ENCODE results near the gene HENMT1. TPM values are rescaled to one million over a fixed set of nuclear protein-coding genes. Genes with fewer than 3 reads are reported as not detected.
"Not testable (repeated sequence)": the region's sequence is repeated elsewhere in the genome, so short reads cannot be mapped to it uniquely, and the experiment has no call there.

HENMT1 gene
- total RNA-seq, 1 donor from 2014 or later: 0.98 TPM

DNA sequence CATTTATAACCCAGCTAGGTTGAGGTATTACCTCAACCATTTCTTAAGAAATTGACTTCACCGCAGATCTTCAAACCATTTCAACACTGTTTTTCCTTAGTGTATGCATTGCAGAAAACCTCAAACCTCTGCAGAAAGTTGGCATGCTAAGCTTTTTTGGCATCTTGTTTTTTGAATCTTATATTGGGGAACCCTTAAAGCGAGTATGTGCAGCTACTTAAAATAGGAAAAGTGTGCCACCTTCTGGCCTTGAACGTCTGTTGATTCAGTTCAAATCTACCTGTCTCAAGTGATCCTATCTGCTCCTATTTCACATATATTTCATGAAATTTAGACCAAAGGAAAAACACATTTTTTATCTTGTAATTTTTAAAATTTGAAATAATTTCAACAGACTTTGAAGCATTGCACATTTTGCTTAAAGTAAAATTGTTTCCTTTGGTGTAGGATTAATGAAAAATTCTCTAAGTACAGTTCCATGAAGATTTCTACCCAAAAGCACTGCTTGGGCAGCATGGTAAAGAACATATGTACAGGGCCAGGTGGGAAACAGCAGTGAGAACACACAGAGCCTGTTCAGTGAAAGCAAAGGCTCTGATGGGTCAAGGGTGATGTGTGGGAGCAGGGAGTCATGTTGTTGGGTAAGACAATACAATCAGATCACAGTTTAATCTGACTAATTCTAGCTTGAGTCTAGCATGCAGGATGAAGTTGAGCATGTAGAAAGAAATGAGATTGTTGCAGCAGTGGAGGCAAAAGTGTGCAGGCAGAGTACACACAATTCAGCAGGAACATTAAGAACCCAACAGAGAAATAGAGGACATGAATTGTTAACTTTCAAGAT, 17.2 kb downstream of the HENMT1 start:
- H3K4me3 ChIP-seq: no peak overlapping the region
- H3K27me3 ChIP-seq: no peaks in the 10 kb centered on the region
- H3K27ac ChIP-seq: no peak overlapping the region
- no peaks in the 10 kb centered on the region for H3K9me3 ChIP-seq
- intact Hi-C loops (cut with DNase I): loop anchor here (2.0 kb wide), 1 partner anchor 131 kb away; no protein-coding TSS in a partner anchor
- TF ChIP-seq CTCF (IDR thresholded peaks at IDR 0.05): peak; percentile 49 to 70 (median 57)
- no peak for TF ChIP-seq POLR2A (IDR thresholded peaks at IDR 0.05)
- no peak for TF ChIP-seq POLR2AphosphoS5 (IDR thresholded peaks at IDR 0.05; ENCODE audit: insufficient read depth in 1 of 2, low read depth in 1 of 2)
- H3K4me1 ChIP-seq: peaks cover 15% of the 10 kb centered on the region
- H3K36me3 ChIP-seq: no peaks in the 10 kb centered on the region
- no peak for DNase-seq (ENCODE audit: extremely low spot score in 2 of 2)

- DNase-seq (ENCODE audit: extremely low spot score in 2 of 2); intact Hi-C loops (cut with DNase I); H3K4me3 ChIP-seq: not testable (repeated sequence)
Observed at GRCh38 chr1:108640863-108641262, 20.0 kb downstream of the HENMT1 start.

DNA sequence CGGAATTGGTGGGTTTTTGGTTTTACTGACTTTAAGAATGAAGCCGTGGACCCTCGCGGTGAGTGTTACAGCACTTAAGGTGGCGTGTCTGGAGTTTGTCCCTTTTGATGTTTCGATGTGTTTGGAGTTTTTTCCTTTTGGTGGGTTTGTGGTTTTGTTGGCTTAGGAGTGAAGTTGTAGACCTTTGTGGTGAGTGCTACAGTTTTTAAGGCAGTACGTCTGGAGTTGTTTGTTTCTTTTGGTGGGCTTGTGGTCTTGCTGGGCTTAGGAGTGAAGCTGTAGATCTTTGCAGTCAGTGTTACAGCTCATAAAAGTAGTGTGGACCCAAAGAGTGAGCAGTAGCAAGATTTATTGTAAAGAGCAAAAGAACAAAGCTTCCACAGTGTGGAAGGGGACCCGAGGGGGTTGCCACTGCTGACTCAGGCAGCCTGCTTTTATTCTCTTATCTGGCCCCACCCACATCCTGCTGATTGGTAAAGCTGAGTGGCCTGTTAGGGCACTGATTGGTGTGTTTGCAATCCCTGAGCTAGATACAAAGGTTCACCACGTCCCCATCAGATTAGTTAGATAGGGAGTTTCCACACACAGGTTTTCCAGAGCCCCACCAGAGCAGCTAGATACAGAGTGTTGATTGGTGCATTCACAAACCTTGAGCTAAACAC, 20.9 kb downstream of the HENMT1 start:
- peaks cover 0 to 8% of the 10 kb centered on the region in 2 donors for H3K36me3 ChIP-seq
- no peak for TF ChIP-seq CTCF (IDR thresholded peaks at IDR 0.05)
- no peak for TF ChIP-seq POLR2A (IDR thresholded peaks at IDR 0.05)
- no peak for TF ChIP-seq POLR2AphosphoS5 (IDR thresholded peaks at IDR 0.05; ENCODE audit: insufficient read depth in 1 of 2, low read depth in 1 of 2)
- no peak overlapping the region for H3K27ac ChIP-seq
- no peak for DNase-seq (ENCODE audit: extremely low spot score in 2 of 2)
- H3K27me3 ChIP-seq: no peaks in the 10 kb centered on the region
- intact Hi-C loops (cut with DNase I): no loop called here
- no peaks in the 10 kb centered on the region for H3K4me1 ChIP-seq
- H3K4me3 ChIP-seq: no peak overlapping the region
- H3K9me3 ChIP-seq: no peaks in the 10 kb centered on the region

More at GRCh38 chr1:108640863-108641262, 20.0 kb downstream of the HENMT1 start:
- H3K36me3 ChIP-seq, H3K4me1 ChIP-seq, H3K27me3 ChIP-seq, H3K9me3 ChIP-seq, H3K27ac ChIP-seq: not testable (repeated sequence)

DNA sequence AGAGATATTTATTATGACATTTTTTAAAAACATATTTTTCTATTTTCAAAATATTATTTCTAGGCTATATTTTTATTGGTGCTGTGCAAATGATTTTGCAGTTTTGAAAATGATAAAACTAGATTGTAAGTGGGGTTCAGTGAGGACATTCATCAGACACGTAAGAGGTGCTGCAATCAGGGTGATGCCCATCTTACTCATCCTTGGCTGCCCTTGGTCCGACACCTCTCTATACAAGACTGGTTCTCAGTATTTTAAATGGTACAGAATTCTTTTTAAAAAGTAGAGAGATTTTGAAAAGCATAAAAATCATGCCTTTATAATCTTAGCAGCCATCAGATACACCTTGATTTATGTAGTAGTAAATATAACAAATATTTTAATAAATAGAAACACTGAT, 24.0 kb downstream of the HENMT1 start:
- Histone ChIP-seq H3K36me3 (peaks cover 0 to 8% of the 10 kb centered on the region in 2 donors), H3K4me3 (no peak overlapping the region), H3K4me1 (no peaks in the 10 kb centered on the region), H3K27ac (no peak overlapping the region), H3K9me3 (no peaks in the 10 kb centered on the region), H3K27me3 (no peaks in the 10 kb centered on the region)
- intact Hi-C loops (cut with DNase I): no loop called here
- TF ChIP-seq CTCF (IDR thresholded peaks at IDR 0.05): no peak
- no peak for TF ChIP-seq POLR2AphosphoS5 (IDR thresholded peaks at IDR 0.05; ENCODE audit: insufficient read depth in 1 of 2, low read depth in 1 of 2)
- TF ChIP-seq POLR2A (IDR thresholded peaks at IDR 0.05): no peak
- DNase-seq (ENCODE audit: extremely low spot score in 2 of 2): no peak

DNA sequence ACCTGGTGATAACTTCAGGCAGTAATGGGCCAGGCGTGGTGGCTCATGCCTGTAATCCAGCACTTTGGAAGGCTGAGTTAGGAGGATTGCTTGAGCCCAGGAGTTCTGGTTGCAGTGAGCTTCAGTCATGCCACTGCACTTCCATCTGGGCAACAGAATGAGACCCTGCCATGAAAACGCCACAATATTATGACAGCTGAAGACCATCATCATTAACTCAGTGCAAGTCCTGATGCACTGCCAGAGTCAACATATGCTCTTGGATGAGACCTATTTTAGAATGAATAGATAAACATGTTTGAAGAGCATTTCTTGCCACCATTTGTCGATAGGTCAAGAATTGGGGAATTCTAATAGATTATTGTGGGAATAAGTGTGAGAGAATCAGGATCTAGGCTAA, 26.4 kb downstream of the HENMT1 start:
- DNase-seq (ENCODE audit: extremely low spot score in 2 of 2): no peak
- no peak overlapping the region for H3K4me3 ChIP-seq
- no peak overlapping the region for H3K27ac ChIP-seq
- no peak for TF ChIP-seq CTCF (IDR thresholded peaks at IDR 0.05)
- TF ChIP-seq POLR2A (IDR thresholded peaks at IDR 0.05): no peak
- no peak for TF ChIP-seq POLR2AphosphoS5 (IDR thresholded peaks at IDR 0.05; ENCODE audit: insufficient read depth in 1 of 2, low read depth in 1 of 2)
- H3K4me1 ChIP-seq: no peaks in the 10 kb centered on the region
- intact Hi-C loops (cut with DNase I): no loop called here
- H3K27me3 ChIP-seq: no peaks in the 10 kb centered on the region
- peaks cover 0 to 14% of the 10 kb centered on the region in 2 donors for H3K36me3 ChIP-seq
- no peaks in the 10 kb centered on the region for H3K9me3 ChIP-seq

Measured in vagina (tissue), 2 donors.